HepG2 (cell line): ENCODE data around the gene GALNT12. TPM values are rescaled to one million over a fixed set of nuclear protein-coding genes. Genes with fewer than 3 reads are reported as not detected.

Experiments
- AHR ChIP-seq: IDR thresholded peaks from 2 replicates; pipeline ENCODE4 v1.6.1; 2018; ENCODE audit warnings: missing genetic modification reagents, missing compliant biosample characterization
- CENPX ChIP-seq: sonication (generic); formaldehyde crosslinking; IDR thresholded peaks from 2 replicates; pipeline ENCODE4 v1.9.0; 2021; ENCODE audit warnings: mild to moderate bottlenecking, missing genetic modification reagents, moderate library complexity
- EZH2 ChIP-seq: conservative IDR thresholded peaks from 2 replicates; pipeline ENCODE4 v1.6.1; 2012; ENCODE audit warnings: mild to moderate bottlenecking, low read depth, low read length, moderate library complexity
- HDAC2 ChIP-seq: sonication (generic); formaldehyde crosslinking; IDR thresholded peaks from 2 replicates; pipeline ENCODE4 v1.4.0; 2020; ENCODE audit warnings: missing genetic modification reagents
- JUN ChIP-seq: sonication (generic); formaldehyde crosslinking; IDR thresholded peaks from 2 replicates; pipeline ENCODE4 v1.4.0; 2020; ENCODE audit warnings: mild to moderate bottlenecking, missing genetic modification reagents
- MED1 ChIP-seq: sonication (generic); formaldehyde crosslinking; IDR thresholded peaks from 2 replicates; pipeline ENCODE4 v1.4.0; 2020; ENCODE audit warnings: missing genetic modification reagents
- PHB2 ChIP-seq: fragments of 450-650 bp; IDR thresholded peaks from 2 replicates; pipeline ENCODE4 v1.6.1; 2018; ENCODE audit not compliant: partially characterized antibody
- RFX5 ChIP-seq: IDR thresholded peaks from 2 replicates; pipeline ENCODE4 v1.6.1; 2011; ENCODE audit warnings: low read depth, low read length, improper control_type of control experiment
- SRSF9 ChIP-seq: fragments of 200-400 bp; formaldehyde crosslinking; IDR thresholded peaks from 2 replicates; pipeline ENCODE4 v1.6.1; 2018; ENCODE audit warnings: borderline replicate concordance, mild to moderate bottlenecking, low read depth, low read length; ENCODE audit not compliant: insufficient read depth, poor library complexity, severe bottlenecking
- ZFP36L1 ChIP-seq: sonication (generic); formaldehyde crosslinking; IDR thresholded peaks from 2 replicates; pipeline ENCODE4 v1.8.0; 2022; ENCODE audit warnings: mild to moderate bottlenecking, missing genetic modification reagents, moderate library complexity
- ZMYM3 ChIP-seq: sonication (generic); formaldehyde crosslinking; IDR thresholded peaks from 2 replicates; pipeline ENCODE4 v1.5.1; 2020; ENCODE audit warnings: mild to moderate bottlenecking, missing genetic modification reagents
- ZNF772 ChIP-seq: sonication (generic); formaldehyde crosslinking; IDR thresholded peaks from 2 replicates; pipeline ENCODE4 v1.5.0; 2020; ENCODE audit warnings: mild to moderate bottlenecking, missing genetic modification reagents
- ZNF850 ChIP-seq: sonication (generic); formaldehyde crosslinking; conservative IDR thresholded peaks from 2 replicates; pipeline ENCODE4 v1.9.0; 2021; ENCODE audit warnings: mild to moderate bottlenecking, missing genetic modification reagents
- polyA plus RNA-seq, 8 experiments: library from polyadenylated mRNA; depleted of rRNA in 3 of 8; stranded (reverse) in 7 of 8; unstranded in 1 of 8; fragments of >200 nt; fragmentation: Illumina TruSeq in 4 of 8; extraction: Trizol in 4 of 8; gene quantifications; 2 replicates each; pipeline versions ENCODE4 v1.2.1 to v1.2.3, GENCODE V29; 2011 to 2016; ENCODE audit warnings: low read depth in 4 of 8, missing spikeins in 1 of 8, mixed read lengths in 1 of 8; ENCODE audit not compliant: insufficient read depth in 1 of 8
- total RNA-seq, 5 experiments: library from RNA; depleted of rRNA; stranded (reverse); fragments of >200 nt; fragmentation: Illumina TruSeq; extraction: Trizol; gene quantifications; 2 replicates each; pipeline ENCODE4 v1.2.3, GENCODE V29; 2016; ENCODE audit warnings: low read depth in 1 of 5
- TF ChIP-seq, protein P1 (sequence below): sonication (generic); formaldehyde crosslinking; IDR thresholded peaks from 2 replicates; pipeline ENCODE4 v1.4.0; 2020; ENCODE audit warnings: missing genetic modification reagents, low read depth, mild to moderate bottlenecking, borderline replicate concordance
- TF ChIP-seq, protein P2 (sequence below), 2 experiments: sonication (generic) in 1 of 2; formaldehyde crosslinking in 1 of 2; IDR thresholded peaks; 2 replicates each; pipeline versions ENCODE4 v1.4.0 to v1.6.1; 2018 to 2020; ENCODE audit warnings: missing genetic modification reagents in 2 of 2, borderline replicate concordance in 1 of 2, low read depth in 1 of 2, mild to moderate bottlenecking in 1 of 2, missing biosample characterization in 1 of 2
- TF ChIP-seq, protein P3 (sequence below): sonication (generic); formaldehyde crosslinking; IDR thresholded peaks from 2 replicates; pipeline ENCODE4 v1.9.0; 2021; ENCODE audit warnings: missing genetic modification reagents, mild to moderate bottlenecking, borderline replicate concordance
- TF ChIP-seq, protein P4 (sequence below): sonication (generic); formaldehyde crosslinking; IDR thresholded peaks from 2 replicates; pipeline ENCODE4 v1.9.0; 2021; ENCODE audit warnings: missing genetic modification reagents, borderline replicate concordance
- TF ChIP-seq, protein P5 (sequence below): sonication (generic); formaldehyde crosslinking; conservative IDR thresholded peaks from 2 replicates; pipeline ENCODE4 v1.5.0; 2020; ENCODE audit warnings: missing genetic modification reagents

GALNT12 gene
- total and polyA plus RNA-seq, 2 of the 13 experiments (the other 11 are each of a cell fraction or from before 2014, with no cell fraction given), result 0.07 TPM; not detected in 1

DNA sequence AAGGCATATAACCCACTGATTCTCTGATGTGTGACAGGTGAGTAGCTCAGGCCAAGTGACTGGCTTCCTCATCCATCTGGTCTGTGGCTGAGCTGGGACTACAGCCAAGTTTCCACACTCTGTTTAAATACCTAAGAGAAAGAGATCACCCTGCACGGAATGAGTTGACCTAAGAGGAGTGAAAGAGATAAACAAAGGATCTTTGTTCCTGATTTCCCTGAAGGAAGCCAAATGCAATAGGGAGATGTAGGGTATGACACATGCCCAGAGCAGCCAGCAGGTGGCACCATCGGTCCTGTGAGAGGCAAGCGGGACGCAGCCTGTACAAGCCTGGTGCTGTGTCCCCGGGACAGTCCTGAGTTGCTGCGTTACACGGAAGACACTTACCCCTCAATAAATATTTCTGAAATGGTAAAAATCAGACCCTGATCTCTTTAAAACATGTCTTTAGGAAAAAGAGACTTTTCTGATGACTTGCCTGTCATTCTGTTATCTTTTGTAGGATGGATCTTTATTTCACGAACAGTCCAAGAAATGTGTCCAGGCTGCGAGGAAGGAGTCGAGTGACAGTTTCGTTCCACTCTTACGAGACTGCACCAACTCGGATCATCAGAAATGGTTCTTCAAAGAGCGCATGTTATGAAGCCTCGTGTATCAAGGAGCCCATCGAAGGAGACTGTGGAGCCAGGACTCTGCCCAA is 41.1 kb downstream of the GALNT12 start (continued):
- TF ChIP-seq, protein P1, sequence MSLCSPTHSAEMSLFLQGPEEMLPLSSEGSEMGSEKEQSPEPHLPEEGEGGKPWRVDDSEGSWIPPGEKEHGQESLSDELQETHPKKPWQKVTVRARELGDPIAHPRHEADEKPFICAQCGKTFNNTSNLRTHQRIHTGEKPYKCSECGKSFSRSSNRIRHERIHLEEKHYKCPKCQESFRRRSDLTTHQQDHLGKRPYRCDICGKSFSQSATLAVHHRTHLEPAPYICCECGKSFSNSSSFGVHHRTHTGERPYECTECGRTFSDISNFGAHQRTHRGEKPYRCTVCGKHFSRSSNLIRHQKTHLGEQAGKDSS (CRISPR knock-in tag), result no peak
- TF ChIP-seq, protein P2, sequence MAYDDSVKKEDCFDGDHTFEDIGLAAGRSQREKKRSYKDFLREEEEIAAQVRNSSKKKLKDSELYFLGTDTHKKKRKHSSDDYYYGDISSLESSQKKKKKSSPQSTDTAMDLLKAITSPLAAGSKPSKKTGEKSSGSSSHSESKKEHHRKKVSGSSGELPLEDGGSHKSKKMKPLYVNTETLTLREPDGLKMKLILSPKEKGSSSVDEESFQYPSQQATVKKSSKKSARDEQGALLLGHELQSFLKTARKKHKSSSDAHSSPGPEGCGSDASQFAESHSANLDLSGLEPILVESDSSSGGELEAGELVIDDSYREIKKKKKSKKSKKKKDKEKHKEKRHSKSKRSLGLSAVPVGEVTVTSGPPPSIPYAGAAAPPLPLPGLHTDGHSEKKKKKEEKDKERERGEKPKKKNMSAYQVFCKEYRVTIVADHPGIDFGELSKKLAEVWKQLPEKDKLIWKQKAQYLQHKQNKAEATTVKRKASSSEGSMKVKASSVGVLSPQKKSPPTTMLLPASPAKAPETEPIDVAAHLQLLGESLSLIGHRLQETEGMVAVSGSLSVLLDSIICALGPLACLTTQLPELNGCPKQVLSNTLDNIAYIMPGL (CRISPR knock-in tag; IDR thresholded peaks at IDR 0.05; ENCODE audit: borderline replicate concordance in 1 of 2, low read depth in 1 of 2), result peak in 1 of 2 experiments; percentile 56; a peak in 1 of 4 replicates
- TF ChIP-seq, protein P3, sequence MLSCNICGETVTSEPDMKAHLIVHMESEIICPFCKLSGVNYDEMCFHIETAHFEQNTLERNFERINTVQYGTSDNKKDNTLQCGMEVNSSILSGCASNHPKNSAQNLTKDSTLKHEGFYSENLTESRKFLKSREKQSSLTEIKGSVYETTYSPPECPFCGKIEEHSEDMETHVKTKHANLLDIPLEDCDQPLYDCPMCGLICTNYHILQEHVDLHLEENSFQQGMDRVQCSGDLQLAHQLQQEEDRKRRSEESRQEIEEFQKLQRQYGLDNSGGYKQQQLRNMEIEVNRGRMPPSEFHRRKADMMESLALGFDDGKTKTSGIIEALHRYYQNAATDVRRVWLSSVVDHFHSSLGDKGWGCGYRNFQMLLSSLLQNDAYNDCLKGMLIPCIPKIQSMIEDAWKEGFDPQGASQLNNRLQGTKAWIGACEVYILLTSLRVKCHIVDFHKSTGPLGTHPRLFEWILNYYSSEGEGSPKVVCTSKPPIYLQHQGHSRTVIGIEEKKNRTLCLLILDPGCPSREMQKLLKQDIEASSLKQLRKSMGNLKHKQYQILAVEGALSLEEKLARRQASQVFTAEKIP (CRISPR knock-in tag), result no peak
- peak; percentile 53; the same call in 1 of the 2 replicates for TF ChIP-seq MED1 (CRISPR knock-in tag)
- TF ChIP-seq, protein P4, sequence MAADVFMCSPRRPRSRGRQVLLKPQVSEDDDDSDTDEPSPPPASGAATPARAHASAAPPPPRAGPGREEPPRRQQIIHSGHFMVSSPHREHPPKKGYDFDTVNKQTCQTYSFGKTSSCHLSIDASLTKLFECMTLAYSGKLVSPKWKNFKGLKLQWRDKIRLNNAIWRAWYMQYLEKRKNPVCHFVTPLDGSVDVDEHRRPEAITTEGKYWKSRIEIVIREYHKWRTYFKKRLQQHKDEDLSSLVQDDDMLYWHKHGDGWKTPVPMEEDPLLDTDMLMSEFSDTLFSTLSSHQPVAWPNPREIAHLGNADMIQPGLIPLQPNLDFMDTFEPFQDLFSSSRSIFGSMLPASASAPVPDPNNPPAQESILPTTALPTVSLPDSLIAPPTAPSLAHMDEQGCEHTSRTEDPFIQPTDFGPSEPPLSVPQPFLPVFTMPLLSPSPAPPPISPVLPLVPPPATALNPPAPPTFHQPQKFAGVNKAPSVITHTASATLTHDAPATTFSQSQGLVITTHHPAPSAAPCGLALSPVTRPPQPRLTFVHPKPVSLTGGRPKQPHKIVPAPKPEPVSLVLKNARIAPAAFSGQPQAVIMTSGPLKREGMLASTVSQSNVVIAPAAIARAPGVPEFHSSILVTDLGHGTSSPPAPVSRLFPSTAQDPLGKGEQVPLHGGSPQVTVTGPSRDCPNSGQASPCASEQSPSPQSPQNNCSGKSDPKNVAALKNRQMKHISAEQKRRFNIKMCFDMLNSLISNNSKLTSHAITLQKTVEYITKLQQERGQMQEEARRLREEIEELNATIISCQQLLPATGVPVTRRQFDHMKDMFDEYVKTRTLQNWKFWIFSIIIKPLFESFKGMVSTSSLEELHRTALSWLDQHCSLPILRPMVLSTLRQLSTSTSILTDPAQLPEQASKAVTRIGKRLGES (CRISPR knock-in tag), result no peak
- TF ChIP-seq, protein P5, sequence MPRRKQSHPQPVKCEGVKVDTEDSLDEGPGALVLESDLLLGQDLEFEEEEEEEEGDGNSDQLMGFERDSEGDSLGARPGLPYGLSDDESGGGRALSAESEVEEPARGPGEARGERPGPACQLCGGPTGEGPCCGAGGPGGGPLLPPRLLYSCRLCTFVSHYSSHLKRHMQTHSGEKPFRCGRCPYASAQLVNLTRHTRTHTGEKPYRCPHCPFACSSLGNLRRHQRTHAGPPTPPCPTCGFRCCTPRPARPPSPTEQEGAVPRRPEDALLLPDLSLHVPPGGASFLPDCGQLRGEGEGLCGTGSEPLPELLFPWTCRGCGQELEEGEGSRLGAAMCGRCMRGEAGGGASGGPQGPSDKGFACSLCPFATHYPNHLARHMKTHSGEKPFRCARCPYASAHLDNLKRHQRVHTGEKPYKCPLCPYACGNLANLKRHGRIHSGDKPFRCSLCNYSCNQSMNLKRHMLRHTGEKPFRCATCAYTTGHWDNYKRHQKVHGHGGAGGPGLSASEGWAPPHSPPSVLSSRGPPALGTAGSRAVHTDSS, result no peak
- TF ChIP-seq ZNF850 (CRISPR knock-in tag), result no peak
- peak; percentile 37; the same call in 1 of the 2 replicates for TF ChIP-seq HDAC2 (CRISPR knock-in tag)
- no peak for TF ChIP-seq JUN (CRISPR knock-in tag)
- TF ChIP-seq ZNF772, result no peak
- TF ChIP-seq PHB2, result no peak
- TF ChIP-seq RFX5, result no peak
- TF ChIP-seq AHR (CRISPR knock-in tag), result no peak
- no peak for TF ChIP-seq EZH2
- no peak for TF ChIP-seq SRSF9
- no peak for TF ChIP-seq CENPX
- no peak for TF ChIP-seq ZMYM3 (CRISPR knock-in tag)
- TF ChIP-seq ZFP36L1 (CRISPR knock-in tag), result no peak
